Measurements from ENCODE around the gene ZYG11A. TPM values are rescaled to one million over a fixed set of nuclear protein-coding genes. Genes with fewer than 3 reads are reported as not detected.
"Not testable (repeated sequence)": the region's sequence is repeated elsewhere in the genome, so short reads cannot be mapped to it uniquely, and the experiment has no call there.

ZYG11A gene
- total RNA-seq, 1 experiment from 2014 or later, result 7.3 TPM

GRCh38 chr1:52857443-52857842 is 14.9 kb downstream of the ZYG11A start:
- Mint-ChIP-seq H3K4me3 (no peak overlapping the region), H3K4me1 (peaks cover 3% of the 10 kb centered on the region; the same call in 1 of the 2 replicates), H3K27ac (no peak overlapping the region), H3K36me3 (peaks cover 4% of the 10 kb centered on the region; the same call in 1 of the 2 replicates), H3K9me3 (no peaks in the 10 kb centered on the region), H3K27me3 (ENCODE audit: low read depth) (no peaks in the 10 kb centered on the region)
- TF ChIP-seq TEAD4 (CRISPR knock-in tag; IDR thresholded peaks at IDR 0.05) (no peak), GRHL2 (CRISPR knock-in tag; IDR thresholded peaks at IDR 0.05; ENCODE audit: insufficient replicate concordance, severe bottlenecking) (no peak), JUN (CRISPR knock-in tag; IDR thresholded peaks at IDR 0.05) (no peak), HMGA2 (CRISPR knock-in tag; IDR thresholded peaks at IDR 0.05) (no peak), ZNF219 (CRISPR knock-in tag; IDR thresholded peaks at IDR 0.05; ENCODE audit: borderline replicate concordance) (no peak)
- DNase-seq (ENCODE audit: low spot score), result no peak
- no peak for ATAC-seq
- CTCF ChIA-PET, result no interaction called here
- POLR2A ChIA-PET, result no interaction called here

GRCh38 chr1:52862666-52863458 is 20.3 kb downstream of the ZYG11A start:
- Mint-ChIP-seq H3K4me3 (no peak overlapping the region), H3K27me3 (ENCODE audit: low read depth) (no peaks in the 10 kb centered on the region), H3K36me3 (peaks cover 10% of the 10 kb centered on the region), H3K4me1 (peaks cover 5% of the 10 kb centered on the region), H3K9me3 (no peaks in the 10 kb centered on the region), H3K27ac (peak overlapping the region; percentile 1; the same call in 1 of the 2 replicates)
- ATAC-seq (no peak), DNase-seq (ENCODE audit: low spot score) (no peak)
- POLR2A ChIA-PET, result no interaction called here
- no peak for TF ChIP-seq SOX15 (CRISPR knock-in tag; IDR thresholded peaks at IDR 0.05)
- no peak for TF ChIP-seq ZNF671 (CRISPR knock-in tag; IDR thresholded peaks at IDR 0.05)
- peak; percentile 36; the same call in 1 of the 2 replicates for TF ChIP-seq ZNF121 (CRISPR knock-in tag; IDR thresholded peaks at IDR 0.05)
- CTCF ChIA-PET, result no interaction called here

- DNase-seq (ENCODE audit: low spot score), result no peak
- H3K36me3 Mint-ChIP-seq, result peaks cover 36% of the 10 kb centered on the region
- TF ChIP-seq JAZF1 (CRISPR knock-in tag; IDR thresholded peaks at IDR 0.05) (no peak), ARID4B (CRISPR knock-in tag; IDR thresholded peaks at IDR 0.05; ENCODE audit: borderline replicate concordance) (no peak), E2F4 (CRISPR knock-in tag; IDR thresholded peaks at IDR 0.05; ENCODE audit: borderline replicate concordance, low read depth) (no peak), ZNF121 (CRISPR knock-in tag; IDR thresholded peaks at IDR 0.05) (no peak), NFATC4 (CRISPR knock-in tag; IDR thresholded peaks at IDR 0.05) (no peak), ATF1 (CRISPR knock-in tag; IDR thresholded peaks at IDR 0.05) (no peak), USF2 (CRISPR knock-in tag; IDR thresholded peaks at IDR 0.05) (no peak), ZNF281 (CRISPR knock-in tag; IDR thresholded peaks at IDR 0.05) (no peak)
- POLR2A ChIA-PET, result no interaction called here
- ATAC-seq, result no peak
- CTCF ChIA-PET, result interaction anchor here (0.7 kb wide), 1 partner anchor 148 kb away, joined by 3 read pairs; no protein-coding TSS in a partner anchor
- no peak overlapping the region for H3K4me3 Mint-ChIP-seq
- peaks cover 4% of the 10 kb centered on the region; the same call in 1 of the 2 replicates for H3K9me3 Mint-ChIP-seq
- H3K27me3 Mint-ChIP-seq (ENCODE audit: low read depth), result no peaks in the 10 kb centered on the region
- H3K4me1 Mint-ChIP-seq, result peaks cover 5% of the 10 kb centered on the region
- no peak overlapping the region for H3K27ac Mint-ChIP-seq
Observed at GRCh38 chr1:52867087-52867863, 24.7 kb downstream of the ZYG11A start.

GRCh38 chr1:52869727-52870126 is 27.2 kb downstream of the ZYG11A start:
- H3K4me3 Mint-ChIP-seq; H3K27me3 Mint-ChIP-seq (ENCODE audit: low read depth); H3K9me3 Mint-ChIP-seq; CTCF ChIA-PET; DNase-seq (ENCODE audit: low spot score); POLR2A ChIA-PET; H3K27ac Mint-ChIP-seq; ATAC-seq; H3K4me1 Mint-ChIP-seq: not testable (repeated sequence)
- H3K36me3 Mint-ChIP-seq, result peaks cover 38% of the 10 kb centered on the region

All from WTC11 (cell line).